ENCODE data around the gene TAAR1.

- TF ChIP-seq CTCF (IDR thresholded peaks at IDR 0.05), result no peak
- TF ChIP-seq POLR2A (IDR thresholded peaks at IDR 0.05), result no peak
Measured at GRCh38 chr6:132687306-132687705, 28.3 kb upstream of the TAAR1 start.
